ENCODE results near the gene CIB4.
"Not testable (repeated sequence)": the region's sequence is repeated elsewhere in the genome, so short reads cannot be mapped to it uniquely, and the experiment has no call there.

Gene CIB4

GRCh38 chr2:26655611-26656195, 14.5 kb upstream of the CIB4 start:
- H3K4me3 ChIP-seq (ENCODE audit: low read depth, low read length), result no peak overlapping the region
- no peak for DNase-seq (ENCODE audit: low read depth)
- in situ Hi-C loops (cut with HindIII; ENCODE audit: low sequenced_read_pairs), result no loop called here
- no peak for TF ChIP-seq CTCF (IDR thresholded peaks at IDR 0.05; ENCODE audit: low read depth, low read length, missing control alignments)

- DNase-seq (ENCODE audit: low read depth), result not testable (repeated sequence)
These were observed 14.0 kb upstream of the CIB4 start for GRCh38 chr2:26655120-26655519.

DNA sequence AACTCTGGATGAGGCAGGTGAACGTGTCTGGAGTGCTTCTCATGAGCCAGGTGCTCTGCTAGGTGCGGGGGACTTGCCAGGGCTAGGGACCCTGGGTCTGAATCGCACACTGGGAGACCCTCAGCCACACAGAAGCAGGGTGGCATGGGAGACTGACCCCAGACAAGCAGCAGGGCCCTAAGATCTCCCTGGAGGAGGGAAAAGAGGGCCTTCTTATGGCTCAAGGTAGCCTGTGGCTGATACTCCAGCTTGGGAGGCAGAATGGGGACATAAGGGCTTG, 12.8 kb upstream of the CIB4 start:
- no peak overlapping the region for H3K4me3 ChIP-seq (ENCODE audit: low read depth, low read length)
- in situ Hi-C loops (cut with HindIII; ENCODE audit: low sequenced_read_pairs), result no loop called here
- DNase-seq (ENCODE audit: low read depth), result no peak
- TF ChIP-seq CTCF (IDR thresholded peaks at IDR 0.05; ENCODE audit: low read depth, low read length, missing control alignments), result no peak

More at GRCh38 chr2:26655120-26655519, 14.0 kb upstream of the CIB4 start:
- in situ Hi-C loops (cut with HindIII; ENCODE audit: low sequenced_read_pairs); H3K4me3 ChIP-seq (ENCODE audit: low read depth, low read length): not testable (repeated sequence)

- no peak for DNase-seq (ENCODE audit: low read depth)
These were observed 12.3 kb upstream of the CIB4 start for GRCh38 chr2:26653207-26654060.

DNA sequence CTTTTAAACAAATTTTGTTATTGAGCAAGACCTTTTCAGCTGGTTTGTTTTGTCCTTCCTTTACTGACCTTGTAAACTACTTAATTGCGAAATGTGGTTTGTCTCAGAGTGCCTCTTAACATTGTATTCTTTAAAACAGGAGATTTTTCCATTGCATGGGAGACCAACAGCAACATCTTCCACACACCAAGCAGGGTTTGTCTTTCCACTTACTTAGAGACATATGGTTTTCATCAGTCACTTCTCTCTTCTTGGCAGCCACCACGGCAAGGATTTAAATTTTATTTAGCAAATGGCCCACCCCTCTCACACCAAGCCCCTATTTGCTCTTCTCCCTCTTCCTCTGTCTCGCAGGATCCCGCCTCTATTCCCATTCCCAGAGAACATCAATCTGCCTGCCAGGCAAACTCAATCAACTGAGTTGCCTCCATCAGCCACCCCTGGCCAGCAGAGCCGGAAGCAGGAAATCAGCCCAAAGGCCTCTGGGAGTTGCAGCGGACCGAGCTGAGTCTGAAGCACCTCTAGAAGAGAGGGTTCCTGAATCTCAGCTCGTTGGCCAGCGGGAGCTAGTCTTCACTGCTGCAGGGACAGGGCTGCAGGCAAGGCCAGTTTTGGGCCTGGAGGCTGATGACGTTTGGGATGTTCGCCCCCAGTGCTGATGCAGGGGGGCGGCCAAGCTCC, 11.3 kb upstream of the CIB4 start:
- no peak for TF ChIP-seq CTCF (IDR thresholded peaks at IDR 0.05; ENCODE audit: low read depth, low read length, missing control alignments)
- H3K4me3 ChIP-seq (ENCODE audit: low read depth, low read length), result no peak overlapping the region
- no peak for DNase-seq (ENCODE audit: low read depth)
- in situ Hi-C loops (cut with HindIII; ENCODE audit: low sequenced_read_pairs), result no loop called here

More at GRCh38 chr2:26653207-26654060, 12.3 kb upstream of the CIB4 start:
- in situ Hi-C loops (cut with HindIII; ENCODE audit: low sequenced_read_pairs), result no loop called here
- TF ChIP-seq CTCF (IDR thresholded peaks at IDR 0.05; ENCODE audit: low read depth, low read length, missing control alignments), result no peak
- no peak overlapping the region for H3K4me3 ChIP-seq (ENCODE audit: low read depth, low read length)

DNA sequence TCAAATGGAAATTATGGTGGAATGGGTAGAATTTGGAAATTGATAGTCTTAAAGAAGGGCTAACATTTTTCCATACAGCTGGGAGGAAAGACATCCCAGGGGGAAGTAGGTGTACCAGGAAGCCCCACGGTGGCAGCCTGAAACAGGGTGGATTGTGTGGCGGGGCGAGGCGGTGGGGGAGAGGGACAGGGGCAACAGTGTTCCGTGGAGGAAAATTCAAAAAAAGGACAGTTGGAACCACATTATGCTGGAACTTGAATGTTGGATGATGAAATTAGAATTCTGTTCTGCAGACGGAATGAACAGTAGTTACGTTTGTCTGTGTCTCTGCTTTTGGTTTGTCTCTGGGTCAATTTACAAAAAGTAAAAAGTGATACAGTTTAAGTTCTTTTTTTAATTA, 10.6 kb upstream of the CIB4 start:
- no peak overlapping the region for H3K4me3 ChIP-seq (ENCODE audit: low read depth, low read length)
- in situ Hi-C loops (cut with HindIII; ENCODE audit: low sequenced_read_pairs), result no loop called here
- TF ChIP-seq CTCF (IDR thresholded peaks at IDR 0.05; ENCODE audit: low read depth, low read length, missing control alignments), result no peak
- no peak for DNase-seq (ENCODE audit: low read depth)

GRCh38 chr2:26651470-26651771, 10.3 kb upstream of the CIB4 start:
- no peak overlapping the region for H3K4me3 ChIP-seq (ENCODE audit: low read depth, low read length)
- no peak for DNase-seq (ENCODE audit: low read depth)
- no peak for TF ChIP-seq CTCF (IDR thresholded peaks at IDR 0.05; ENCODE audit: low read depth, low read length, missing control alignments)
- in situ Hi-C loops (cut with HindIII; ENCODE audit: low sequenced_read_pairs), result no loop called here

Data from astrocyte of the cerebellum (primary cell).